ENCODE measurements around the gene TREH.

Gene TREH

DNA sequence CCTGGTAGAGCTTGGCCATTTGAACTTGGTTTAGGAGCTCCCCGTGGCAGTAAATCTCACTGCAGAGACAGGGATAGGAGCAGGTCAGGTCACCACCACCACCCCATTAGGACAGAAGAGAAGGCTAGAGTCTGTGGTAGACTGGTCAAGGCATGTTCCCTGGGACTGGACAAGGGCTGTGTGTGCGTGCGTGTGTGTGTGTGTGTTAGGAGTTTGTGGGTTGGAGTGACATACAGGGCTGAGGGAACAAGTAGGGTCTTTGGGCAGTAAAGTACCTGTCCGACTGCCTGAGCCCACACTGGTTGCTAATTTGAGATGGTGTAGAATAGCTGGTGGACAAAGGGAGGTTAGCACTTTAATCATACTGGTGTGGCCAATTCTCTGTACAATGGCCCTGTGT lies 16.1 kb downstream of the TREH start:
- DNase-seq (ENCODE audit: low read depth): no peak

DNA sequence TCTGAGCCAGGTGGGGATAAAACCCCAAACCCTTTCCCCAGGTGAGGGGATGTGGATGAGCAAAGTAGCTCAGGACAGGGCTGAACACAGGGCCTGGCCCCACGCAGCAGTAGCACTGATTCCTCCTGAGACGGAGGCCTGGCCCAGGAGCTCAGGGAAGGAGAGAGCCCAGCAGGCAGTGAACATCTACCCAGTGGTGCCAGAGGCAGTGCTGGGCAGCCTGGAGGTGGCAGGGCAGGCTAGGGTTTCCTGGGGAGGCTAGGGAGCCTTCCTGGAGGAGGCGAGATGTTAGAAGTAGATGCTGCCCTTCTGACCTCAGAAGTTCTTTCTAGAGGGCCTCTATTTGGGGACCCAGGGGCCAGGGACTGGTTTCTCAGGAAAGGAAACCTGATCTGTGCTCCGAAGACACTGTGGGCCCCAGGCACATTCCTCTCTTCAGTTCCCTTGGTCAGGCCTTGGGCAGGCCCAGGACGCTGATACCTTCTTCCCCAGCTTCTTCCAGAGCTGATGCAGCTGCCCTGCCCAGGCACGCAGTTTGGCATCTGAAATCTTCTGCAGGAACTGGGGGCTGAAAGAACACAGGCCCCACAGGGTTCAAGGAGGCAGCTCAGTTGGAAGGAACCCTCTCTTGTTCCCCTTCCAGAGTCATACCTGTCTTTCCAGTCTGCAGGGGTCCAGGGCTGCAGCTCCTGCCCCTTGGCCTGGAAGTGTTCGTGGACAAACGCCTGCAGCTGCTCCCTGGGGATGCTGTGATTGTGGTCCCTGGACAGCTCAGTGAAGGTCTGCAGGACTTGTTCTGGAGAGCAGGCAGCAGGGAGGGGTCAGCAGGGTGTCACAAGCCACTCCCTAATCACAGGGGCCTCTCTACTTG lies 16.8 kb downstream of the TREH start:
- DNase-seq (ENCODE audit: low read depth): no peak

DNA sequence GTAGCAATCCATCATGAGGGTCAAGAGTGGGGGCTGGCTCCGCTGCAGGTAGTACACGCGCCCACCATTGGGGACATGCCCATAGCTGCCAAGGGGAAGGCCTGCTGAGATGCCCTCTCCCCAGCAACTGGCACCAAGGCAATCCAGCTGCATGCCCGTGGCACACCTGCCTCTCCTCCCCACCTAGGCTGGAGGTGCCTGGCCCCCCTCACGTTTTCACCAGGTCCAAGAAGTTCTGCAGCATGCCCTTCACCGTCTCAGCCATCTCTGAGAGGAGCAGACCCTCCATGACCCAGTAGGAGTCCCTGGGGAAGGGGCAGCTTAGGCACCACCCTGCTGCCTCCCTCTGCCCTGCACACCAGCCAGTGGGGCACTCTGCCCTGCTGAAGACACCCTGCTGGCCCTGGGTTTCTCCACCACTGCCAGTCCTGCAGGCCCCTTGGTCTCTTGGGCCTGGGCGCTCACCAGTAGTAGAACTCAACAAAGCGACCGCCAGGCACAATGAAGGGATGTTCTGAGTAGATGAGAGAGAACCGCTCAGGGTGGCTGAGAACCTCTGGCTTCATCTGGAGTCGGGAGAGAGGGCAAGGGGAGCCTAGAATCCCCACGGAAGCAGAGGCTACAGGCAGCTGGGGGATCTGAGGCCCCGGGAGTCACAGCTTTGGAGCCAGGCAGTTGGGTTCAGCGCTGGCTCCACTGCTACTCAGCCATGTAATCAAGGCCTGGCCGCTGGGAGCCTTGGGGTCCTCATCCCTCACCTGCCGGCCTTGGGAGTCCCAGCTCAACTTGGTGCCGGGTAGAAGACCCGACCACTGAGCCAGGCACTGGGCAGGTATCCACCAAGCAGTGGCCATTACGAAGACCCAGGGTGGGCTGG lies 17.8 kb downstream of the TREH start:
- DNase-seq (ENCODE audit: low read depth): no peak

DNA sequence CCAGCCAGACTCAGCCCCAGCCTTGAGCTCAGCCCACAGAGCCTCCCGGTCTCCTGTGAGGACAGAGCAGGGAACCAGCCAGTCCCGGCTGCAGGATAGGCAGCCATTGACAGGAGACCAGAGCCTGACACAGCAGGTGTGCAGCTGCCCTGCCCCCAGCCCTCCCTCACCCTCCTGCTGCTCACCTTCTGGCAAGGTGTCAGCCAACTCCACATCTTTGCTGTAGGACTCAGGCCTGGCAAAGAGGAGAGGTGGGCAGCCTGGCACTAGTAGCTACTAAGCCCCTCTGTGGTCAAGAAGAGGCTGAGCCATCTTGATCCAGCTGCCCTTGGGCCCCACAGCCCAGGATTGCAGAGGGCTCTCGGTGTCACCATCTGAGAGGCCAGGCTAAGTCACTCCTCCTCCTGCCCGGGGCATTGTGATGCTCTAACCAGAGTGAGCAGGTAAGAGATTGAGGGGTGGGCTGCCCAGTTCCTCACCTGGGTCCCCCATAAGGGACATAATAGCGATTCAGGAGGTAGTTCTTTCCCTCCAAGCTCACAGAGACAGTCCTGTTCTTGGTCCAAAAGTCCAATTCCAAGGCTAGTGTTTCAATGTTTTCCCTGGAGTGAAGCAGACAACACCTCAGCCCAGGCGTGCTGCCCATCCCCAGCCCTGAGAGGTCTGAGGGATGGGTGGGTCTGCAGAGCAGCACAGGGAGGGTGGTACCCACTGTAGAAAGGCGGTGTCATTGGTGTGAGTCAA lies 18.6 kb downstream of the TREH start:
- no peak for DNase-seq (ENCODE audit: low read depth)

DNA sequence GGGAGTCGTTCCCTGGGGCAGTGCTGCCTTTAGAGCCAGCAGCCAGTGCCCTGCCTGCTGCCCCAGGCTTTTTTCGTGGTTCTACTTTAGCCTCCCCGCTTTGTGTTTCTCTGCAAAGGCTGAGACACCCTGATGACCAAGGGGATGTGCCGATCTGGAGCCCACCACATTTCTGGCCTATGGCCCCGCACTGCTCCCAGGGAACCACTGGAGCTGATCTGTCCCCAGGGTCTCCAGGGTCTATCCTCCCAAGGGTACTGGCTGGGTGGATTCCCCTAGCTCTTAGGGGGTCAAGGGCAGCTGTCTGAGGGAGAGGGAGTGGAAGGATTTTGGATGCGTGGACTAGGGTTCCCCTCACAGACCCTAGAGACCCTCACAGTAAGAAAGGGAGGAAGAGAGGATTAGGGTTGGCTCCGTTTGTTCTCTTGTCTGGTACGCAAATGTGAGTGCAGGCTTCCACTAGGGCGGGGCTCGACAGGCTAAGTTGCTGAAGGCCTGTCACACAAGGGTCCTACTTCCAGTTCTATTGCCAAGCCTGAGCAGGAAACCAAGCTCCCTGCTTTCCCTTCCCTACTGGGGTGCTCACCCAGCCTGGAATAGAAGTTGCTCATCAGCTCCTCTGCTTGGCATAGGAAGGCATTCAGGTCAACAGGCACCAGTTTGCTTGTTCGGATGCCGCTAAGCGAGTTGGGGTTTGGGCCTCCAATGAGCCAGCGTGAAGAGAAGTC lies 19.3 kb downstream of the TREH start:
- no peak for DNase-seq (ENCODE audit: low read depth)

DNA sequence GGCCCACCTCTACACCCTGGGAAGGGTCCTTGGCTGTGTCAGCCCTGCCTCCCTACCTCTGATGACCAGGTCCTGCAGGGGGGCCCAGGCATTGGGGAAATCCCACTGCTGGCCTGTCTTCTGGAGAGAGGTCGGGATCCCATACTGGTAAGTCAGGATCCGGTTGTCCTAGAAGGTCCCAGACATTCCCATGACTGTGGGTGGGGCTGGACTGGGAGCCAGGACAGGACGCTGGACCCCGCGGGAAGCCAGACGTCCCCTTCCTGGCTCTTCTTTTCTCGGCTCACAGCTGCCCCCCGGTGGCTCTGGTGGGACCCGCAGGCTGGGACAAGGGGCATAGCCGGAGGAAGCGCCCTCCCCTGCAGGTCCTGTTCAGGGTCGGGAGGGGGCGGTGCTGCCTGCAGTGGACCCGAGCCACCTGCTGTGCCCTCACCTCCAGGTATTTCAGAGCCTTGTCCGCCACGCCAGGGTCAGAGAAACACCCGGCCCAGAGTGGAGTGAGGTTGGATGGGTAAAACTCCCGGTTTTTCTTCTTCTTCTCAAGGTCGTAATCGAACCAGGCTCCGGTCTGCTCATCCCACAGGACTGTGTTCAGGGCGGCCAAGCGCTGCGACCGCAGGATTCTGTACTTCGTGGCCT lies 20.0 kb downstream of the TREH start:
- peak; percentile 75 for DNase-seq (ENCODE audit: low read depth)

DNA sequence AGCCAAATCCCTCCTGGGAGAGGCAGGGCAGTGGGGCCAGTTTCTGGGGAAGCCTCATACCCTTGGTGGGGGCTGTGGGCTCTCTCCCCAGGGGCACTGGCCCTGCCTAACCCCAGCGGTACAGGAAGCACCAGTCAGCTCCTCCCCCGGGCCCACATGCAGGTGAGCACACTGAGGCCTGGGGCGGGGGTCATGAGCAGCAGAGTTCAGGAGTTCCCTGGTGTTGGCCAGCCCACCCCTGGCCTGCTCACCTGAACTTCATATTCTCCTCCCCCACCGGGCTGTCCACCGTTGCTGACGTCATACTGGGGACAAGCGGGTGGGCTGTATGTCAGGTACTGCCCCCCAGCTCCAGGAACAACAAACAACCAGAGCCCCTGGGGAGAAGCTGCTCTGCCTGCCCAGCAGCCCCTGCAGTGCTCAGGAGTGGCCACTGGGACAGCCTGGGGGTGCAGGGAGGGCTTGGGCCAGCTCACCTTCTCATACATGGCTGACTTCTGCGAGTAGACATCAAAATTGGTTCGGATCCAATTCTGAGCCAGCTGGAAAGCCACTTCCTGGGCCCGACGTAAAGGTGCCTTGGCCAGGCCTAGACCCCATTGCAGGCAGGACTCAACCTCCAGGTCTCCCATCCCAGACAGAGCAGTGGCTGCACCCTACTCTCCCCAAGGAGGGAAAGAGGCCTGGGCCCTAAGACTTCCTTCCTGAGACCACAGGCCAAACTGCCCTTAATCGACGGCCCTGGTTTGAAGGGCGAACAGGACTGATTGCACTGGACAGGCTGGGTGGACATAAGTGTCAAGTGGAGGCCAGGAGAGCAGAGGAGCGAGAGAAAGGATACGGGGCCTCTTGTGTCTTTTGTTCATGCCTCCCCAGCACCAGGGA lies 20.8 kb downstream of the TREH start:
- no peak for DNase-seq (ENCODE audit: low read depth)

DNA sequence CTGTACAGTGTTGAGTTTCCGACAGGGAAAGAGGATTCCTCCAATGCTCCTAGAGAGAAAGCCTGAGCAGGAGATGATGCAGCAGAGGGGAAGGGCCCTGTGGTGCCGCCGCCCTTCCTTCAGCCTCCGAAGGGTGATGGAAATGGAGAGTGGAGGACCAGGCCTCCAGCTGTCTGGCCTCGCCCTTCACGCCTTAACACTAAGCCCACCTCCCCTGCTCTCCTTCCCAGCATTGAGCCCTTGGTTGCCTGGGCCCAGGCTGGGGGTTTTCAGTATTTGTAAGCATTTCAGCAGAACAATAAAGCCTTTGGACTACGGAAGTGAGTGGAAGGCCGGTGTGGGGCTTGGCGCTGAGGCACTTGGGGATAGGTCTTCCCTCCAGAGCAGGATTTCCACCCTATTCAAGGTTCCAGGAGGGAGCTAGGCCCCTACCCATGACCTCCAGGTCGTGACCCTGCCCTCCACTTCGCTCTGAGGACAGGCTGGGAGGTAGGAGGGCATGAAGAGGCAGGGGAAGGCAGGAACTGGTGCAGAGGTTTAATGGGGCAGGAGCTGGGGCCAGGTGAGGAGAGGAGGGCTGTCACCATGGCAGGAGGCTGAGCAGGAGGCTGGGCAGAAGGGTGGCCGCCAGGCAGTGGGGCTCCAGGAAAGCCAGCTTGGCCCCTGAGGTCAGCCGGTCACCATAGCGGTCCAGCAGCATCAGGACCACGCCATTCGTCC lies 21.6 kb downstream of the TREH start:
- DNase-seq (ENCODE audit: low read depth): no peak

DNA sequence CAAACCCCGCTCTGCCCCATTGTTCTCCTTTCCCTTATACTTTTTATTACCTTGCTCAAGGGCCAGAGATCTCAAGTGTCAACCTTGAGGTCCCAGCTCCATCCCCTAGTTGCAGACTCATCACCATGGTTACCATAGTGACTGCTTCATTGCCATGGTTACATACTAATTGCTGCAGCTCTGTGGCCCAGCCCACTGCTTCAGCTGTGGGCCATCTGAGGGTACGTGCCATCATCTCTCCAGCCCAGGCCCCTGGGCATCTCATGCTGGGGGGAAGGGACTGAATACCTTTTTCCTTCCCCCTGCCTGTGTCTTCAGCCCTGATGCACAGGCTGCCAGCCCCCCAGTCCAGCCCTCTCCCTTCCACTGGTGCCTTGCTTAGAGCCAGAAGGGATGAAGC lies 22.2 kb downstream of the TREH start:
- no peak for DNase-seq (ENCODE audit: low read depth)

DNA sequence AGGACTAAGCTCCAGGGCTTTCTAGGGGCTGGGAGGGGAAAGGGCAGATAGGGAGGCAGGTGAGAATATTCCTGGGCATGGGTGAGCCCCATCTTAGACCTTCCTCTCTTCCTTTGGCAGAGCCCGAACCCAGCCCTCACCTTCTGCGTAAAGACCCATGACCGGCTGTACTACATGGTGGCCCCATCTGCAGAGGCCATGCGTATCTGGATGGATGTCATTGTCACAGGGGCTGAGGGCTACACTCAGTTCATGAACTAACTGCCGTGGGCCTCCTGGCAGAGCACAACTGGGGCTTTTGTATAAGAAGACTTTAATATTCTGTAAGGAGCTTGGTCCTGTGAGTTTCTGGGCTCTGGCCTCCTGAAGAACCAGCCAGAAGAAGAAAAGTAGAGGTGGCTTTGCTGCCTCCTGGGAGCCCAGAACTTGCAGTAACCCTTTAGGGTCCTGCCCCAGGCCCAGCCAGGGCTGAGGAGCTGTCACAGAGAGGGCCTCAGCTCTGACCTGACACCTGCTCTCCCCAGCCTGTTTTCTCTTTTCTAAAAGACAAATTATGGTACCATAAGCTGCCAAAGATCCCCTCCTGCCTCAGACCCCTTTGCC lies 22.8 kb downstream of the TREH start:
- DNase-seq (ENCODE audit: low read depth): no peak

DNA sequence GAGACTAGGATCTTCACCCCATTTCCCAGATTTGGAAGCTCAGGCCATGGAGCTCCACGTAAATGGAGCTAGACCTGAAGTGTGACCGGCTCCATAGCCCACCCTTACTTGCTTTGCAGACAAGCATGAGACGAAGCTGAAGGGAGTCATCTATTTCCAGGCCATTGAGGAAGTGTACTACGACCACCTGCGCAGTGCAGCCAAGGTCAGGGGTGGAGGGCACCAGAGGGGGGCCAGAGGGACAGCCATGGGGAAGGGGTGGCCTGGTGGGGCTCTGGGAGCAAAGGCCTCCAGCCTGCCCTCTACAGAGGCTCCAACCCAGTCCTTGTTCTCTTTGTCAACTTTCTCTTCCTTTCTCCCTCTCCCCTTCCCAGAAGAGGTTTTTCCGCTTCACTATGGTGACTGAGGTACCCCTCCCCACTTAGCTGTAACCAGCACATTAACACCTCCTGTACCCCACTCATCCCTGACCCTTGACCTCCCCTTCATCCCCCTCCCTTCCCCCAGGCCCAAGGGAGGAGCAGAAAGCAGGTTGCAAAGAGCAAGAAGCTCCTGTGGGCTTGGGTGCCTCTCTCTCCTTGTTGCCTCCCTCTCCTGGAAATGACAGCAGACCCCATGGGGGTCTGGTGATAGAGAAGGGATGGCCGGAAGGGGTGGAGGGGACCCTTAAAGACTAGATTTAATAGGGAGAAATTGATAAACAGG lies 23.8 kb downstream of the TREH start:
- DNase-seq (ENCODE audit: low read depth): no peak

DNA sequence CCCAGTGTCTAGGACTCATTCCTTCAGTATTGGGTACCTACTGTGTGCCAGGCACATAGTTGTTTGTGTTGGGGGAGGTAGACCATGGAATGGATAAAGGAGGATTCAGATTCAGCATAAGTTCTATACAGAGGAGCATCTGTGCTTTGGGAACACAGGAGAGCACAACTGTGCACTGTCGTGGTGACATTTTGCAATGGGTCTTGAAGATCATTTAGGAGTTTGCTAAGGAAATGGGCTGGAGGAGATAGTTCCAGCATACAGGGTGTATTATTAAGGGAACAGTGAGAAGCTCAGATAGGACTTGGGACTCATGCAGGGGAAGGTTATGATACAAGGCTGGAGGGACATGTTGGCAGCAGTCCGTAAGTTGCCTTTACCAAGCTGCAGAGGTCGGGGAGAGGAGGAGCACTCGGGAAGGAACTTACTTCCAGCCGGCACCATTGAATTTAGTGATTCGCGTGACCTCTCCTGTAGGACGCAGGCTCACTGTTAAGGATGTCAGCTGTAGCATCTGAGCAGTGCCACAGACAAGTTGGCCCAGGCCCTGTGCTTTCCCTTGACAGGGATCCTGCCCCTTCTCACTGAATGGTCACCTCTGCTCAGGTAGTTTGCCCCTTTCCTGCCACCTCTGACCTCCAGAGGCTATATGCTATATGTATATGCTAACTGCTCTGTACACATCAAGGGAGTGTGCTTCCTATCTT lies 25.6 kb downstream of the TREH start:
- no peak for DNase-seq (ENCODE audit: low read depth)

DNA sequence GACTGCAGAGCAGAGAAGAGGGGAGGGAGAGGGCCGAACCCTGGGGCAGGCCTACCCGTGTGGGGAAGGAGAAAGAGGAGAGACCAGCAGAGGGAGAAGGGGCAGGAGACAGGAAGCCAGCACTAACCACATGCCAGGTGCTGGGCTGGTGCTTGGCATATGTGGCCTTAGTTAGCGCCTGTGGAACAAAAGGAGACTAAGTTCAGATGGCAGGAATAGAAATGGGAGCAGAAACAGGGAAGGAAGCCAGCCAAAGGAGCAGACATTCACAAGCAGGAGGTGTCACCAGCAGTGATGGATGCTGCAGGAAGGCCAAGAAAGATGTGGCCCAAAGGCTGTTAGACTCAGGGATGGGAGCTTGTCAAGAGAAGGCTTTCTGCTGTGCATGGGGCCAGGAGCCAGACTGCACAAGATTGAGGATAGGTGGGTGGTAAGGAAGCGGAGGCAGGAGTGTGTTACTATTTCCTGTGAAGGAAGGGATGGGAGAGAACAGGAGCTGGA lies 26.7 kb downstream of the TREH start:
- no peak for DNase-seq (ENCODE audit: low read depth)

DNA sequence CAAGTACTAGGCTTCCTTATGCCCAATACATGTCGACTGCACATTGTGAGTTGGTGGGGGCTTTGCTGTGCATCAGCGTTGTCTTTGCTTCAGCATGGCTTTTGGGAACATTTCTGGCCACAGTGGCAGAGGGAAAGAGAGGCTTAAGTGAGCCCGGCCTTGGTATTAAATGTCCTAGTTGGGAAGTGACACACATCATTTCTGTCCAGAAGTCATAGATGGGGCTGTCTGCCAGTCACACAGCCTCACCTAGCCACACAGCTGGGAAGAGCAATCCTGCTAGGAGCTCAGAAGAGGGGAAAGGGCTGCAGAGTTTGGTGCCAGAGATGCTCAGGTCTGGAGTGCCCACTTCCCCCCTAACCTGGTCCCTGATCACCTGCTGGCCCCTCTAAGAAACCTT lies 27.6 kb downstream of the TREH start:
- DNase-seq (ENCODE audit: low read depth): no peak

DNA sequence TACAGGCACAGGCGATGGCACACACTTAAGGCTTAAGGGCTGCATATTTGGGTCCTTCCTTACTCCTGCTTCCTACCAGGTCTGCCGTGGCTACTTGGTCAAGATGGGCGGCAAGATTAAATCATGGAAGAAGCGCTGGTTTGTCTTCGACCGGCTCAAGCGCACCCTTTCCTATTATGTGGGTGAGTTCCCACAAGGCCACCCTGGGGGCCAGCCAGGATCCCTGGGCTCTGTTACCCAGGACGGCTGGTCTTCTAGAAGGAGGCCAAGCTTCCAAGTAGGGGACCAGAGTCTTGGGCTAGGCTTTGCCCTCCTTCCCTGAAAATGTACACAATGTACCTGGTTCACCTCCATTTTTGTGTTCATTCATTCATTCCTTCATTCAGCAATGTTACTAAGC lies 29.1 kb downstream of the TREH start:
- no peak for DNase-seq (ENCODE audit: low read depth)

DNA sequence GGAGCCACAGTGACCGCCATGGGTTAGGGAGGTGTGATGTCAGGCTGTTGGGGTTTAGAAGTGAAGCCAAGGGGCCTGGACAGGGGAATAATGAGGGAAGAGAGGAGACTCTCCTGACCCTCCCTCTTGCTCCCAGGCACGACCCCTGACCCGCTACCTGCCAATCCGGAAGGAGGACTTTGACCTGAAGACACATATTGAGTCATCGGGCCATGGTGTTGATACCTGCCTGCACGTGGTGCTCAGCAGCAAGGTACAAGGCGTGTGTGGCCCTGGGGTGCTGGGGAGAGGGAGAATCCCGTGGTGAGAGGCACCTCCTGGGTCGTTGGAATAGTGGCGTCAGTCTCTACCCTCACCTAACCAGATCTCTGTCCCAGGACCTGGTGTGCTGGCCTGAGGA lies 29.5 kb downstream of the TREH start:
- no peak for DNase-seq (ENCODE audit: low read depth)

DNA sequence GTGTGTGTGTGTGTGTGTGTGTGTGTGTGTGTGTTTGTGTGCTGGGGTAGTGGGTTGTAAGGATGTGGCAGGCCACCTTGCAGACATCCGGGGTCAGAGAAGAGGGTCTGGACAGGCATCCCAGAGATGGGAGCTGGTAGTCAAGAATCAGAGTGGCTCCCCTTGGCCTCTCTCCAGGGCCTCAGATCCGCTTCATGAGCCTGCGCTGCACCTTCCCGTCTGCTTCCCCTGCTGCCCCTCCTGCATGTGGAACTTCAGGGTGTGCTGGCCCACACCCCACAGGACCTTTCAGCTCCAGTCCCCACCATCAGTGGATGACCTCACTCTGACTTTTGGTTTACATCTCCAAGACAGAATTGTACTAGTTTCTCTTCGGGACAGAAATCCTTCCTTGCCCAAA lies 31.2 kb downstream of the TREH start:
- DNase-seq (ENCODE audit: low read depth): no peak

DNA sequence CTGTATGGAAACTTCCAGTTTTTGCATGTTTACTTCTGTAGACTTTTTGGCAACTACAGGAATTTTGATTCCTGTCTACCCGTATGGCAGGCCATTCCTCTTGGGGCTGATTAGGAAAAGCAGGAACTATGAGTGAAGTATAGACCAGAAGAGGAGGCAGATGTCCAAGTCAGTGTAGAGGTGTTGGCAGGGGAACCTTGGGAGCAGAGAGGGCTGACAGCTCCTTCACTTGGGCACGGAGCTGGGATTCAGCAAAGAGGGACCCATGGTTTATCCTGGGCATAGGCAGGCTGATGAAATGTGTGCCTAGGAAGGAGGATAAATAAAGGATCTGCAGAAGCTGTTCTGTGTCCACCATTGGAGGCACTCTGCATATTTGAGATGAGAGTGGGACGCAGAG lies 33.1 kb downstream of the TREH start:
- DNase-seq (ENCODE audit: low read depth): no peak

Measured in stimulated activated CD8-positive, alpha-beta memory T cell treated with anti-CD3 and anti-CD28 coated beads, Interleukin-12 subunit alpha, Interleukin-12 subunit beta, amount 100 ng/mL, for 1 hour (primary cell).